Endothelial cell of umbilical vein (primary cell): ENCODE results near the gene LAP3. TPM values are rescaled to one million over a fixed set of nuclear protein-coding genes. Genes with fewer than 3 reads are reported as not detected.

Experiments
- BruUV-seq: library from RNA; stranded (reverse); fragments of 400-500 nt; replicated peaks from 2 replicates; lab custom pipeline; 2021; lab: Mats Ljungman, UMichigan
- CTCF ChIA-PET: fragments of 300-600, 350-600 bp; sonication (Branson Sonifier 250); formaldehyde crosslinking; loops from one replicate; lab custom pipeline; 2021; ENCODE audit warnings: antibody characterized with exemption, inconsistent platforms; lab: Charles Lee
- POLR2A ChIA-PET: fragments of 300-600, 350-600 bp; sonication (Branson Sonifier 250); formaldehyde crosslinking; loops from one replicate; lab custom pipeline; 2021; ENCODE audit warnings: antibody characterized with exemption, inconsistent platforms; lab: Charles Lee
- DNase-seq: peaks from one replicate; pipeline ENCODE4 v3.0.0-alpha.2; 2011; ENCODE audit warnings: low read depth, low spot score
- FAIRE-seq: peaks from 2 replicates; lab custom pipeline; 2011; peaks lifted over from hg19 to GRCh38; lab: Jason Lieb, UNC
- H2AFZ ChIP-seq: 2 replicates; pipeline ENCODE4 v1.6.0; 2012; ENCODE audit warnings: low read depth, low read length, control low read depth, inconsistent platforms
- H3K27ac ChIP-seq: 2 replicates; pipeline ENCODE4 v1.5.1; 2011; ENCODE audit warnings: low read depth, mild to moderate bottlenecking, control low read depth, low read length, moderate library complexity; ENCODE audit not compliant: insufficient read depth
- H3K27me3 ChIP-seq, 2 experiments: 2 replicates each; pipeline versions ENCODE4 v1.6.0 to v1.6.1; 2011; ENCODE audit warnings: low read length in 2 of 2, mixed read lengths in 1 of 2; ENCODE audit not compliant: control insufficient read depth in 2 of 2, insufficient read depth in 2 of 2
- H3K36me3 ChIP-seq, 2 experiments: 2 replicates in 1 of 2; 3 replicates in 1 of 2; pipeline ENCODE4 v1.5.1; 2011; ENCODE audit warnings: low read length in 2 of 2, mild to moderate bottlenecking in 1 of 2, moderate library complexity in 1 of 2; ENCODE audit not compliant: control insufficient read depth in 2 of 2, insufficient read depth in 2 of 2; ENCODE audit errors: extremely low read depth in 1 of 2
- H3K4me1 ChIP-seq: 3 replicates; pipeline ENCODE4 v1.5.1; 2011; ENCODE audit warnings: mild to moderate bottlenecking, low read length; ENCODE audit not compliant: control insufficient read depth, insufficient read depth; ENCODE audit errors: extremely low read depth
- H3K4me2 ChIP-seq: 2 replicates; pipeline ENCODE4 v1.6.1; 2011; ENCODE audit warnings: low read length, control low read depth, mixed read lengths; ENCODE audit not compliant: insufficient read depth
- H3K4me3 ChIP-seq, 3 experiments: fragments of 200-600 bp in 1 of 3; sonication (generic), shearing (Covaris generic) in 1 of 3; replicated peaks in 1 of 3; 2 replicates each; pipeline ENCODE4 v1.5.1; 2011 to 2016; ENCODE audit warnings: control low read depth in 3 of 3, low read length in 3 of 3, mild to moderate bottlenecking in 2 of 3, inconsistent platforms in 1 of 3, low read depth in 1 of 3, moderate library complexity in 1 of 3; ENCODE audit not compliant: insufficient read depth in 1 of 3
- H3K79me2 ChIP-seq: 2 replicates; pipeline ENCODE4 v1.6.0; 2012; ENCODE audit warnings: low read length, inconsistent platforms; ENCODE audit not compliant: control insufficient read depth, insufficient read depth
- H3K9ac ChIP-seq: replicated peaks from 2 replicates; pipeline ENCODE3; 2011; ENCODE audit warnings: low read length, control low read depth; ENCODE audit not compliant: insufficient read depth; ENCODE audit errors: extremely low read depth
- H3K9me1 ChIP-seq: replicated peaks from 3 replicates; pipeline ENCODE4 v1.6.0; 2011; ENCODE audit warnings: mild to moderate bottlenecking, low read length; ENCODE audit not compliant: control insufficient read depth, insufficient read depth; ENCODE audit errors: extremely low read depth
- H3K9me3 ChIP-seq: replicated peaks from 2 replicates; pipeline ENCODE4 v1.5.1; 2012; ENCODE audit warnings: low read length, inconsistent platforms; ENCODE audit not compliant: control insufficient read depth, insufficient read depth
- H4K20me1 ChIP-seq: replicated peaks from 2 replicates; pipeline ENCODE3; 2011; ENCODE audit warnings: mild to moderate bottlenecking, low read length; ENCODE audit not compliant: control insufficient read depth, insufficient read depth; ENCODE audit errors: extremely low read depth
- CTCF ChIP-seq, 2 donors: IDR thresholded peaks; 1 replicate in 1 of 2; 2 replicates in 1 of 2; pipeline ENCODE4 v1.5.1; 2011; ENCODE audit warnings: low read length in 2 of 2, mild to moderate bottlenecking in 2 of 2, moderate library complexity in 2 of 2, control low read depth in 1 of 2, inconsistent platforms in 1 of 2, low read depth in 1 of 2; ENCODE audit not compliant: insufficient read depth in 1 of 2; ENCODE audit errors: extremely low read depth in 1 of 2
- EZH2 ChIP-seq: IDR thresholded peaks from 2 replicates; pipeline ENCODE4 v1.6.1; 2012; ENCODE audit warnings: borderline replicate concordance, low read depth, mild to moderate bottlenecking, moderate library complexity, low read length, inconsistent platforms; ENCODE audit not compliant: severe bottlenecking
- FOS ChIP-seq: IDR thresholded peaks from 2 replicates; pipeline ENCODE4 v1.6.1; 2011; ENCODE audit warnings: mild to moderate bottlenecking, low read length, moderate library complexity, borderline replicate concordance; ENCODE audit not compliant: insufficient read depth
- GATA2 ChIP-seq: IDR thresholded peaks from 2 replicates; pipeline ENCODE4 v1.7.0; 2011; ENCODE audit warnings: low read depth, mild to moderate bottlenecking, moderate library complexity, mixed read lengths, low read length; ENCODE audit not compliant: insufficient read length, insufficient read depth
- JUN ChIP-seq: IDR thresholded peaks from 2 replicates; pipeline ENCODE4 v1.6.1; 2011; ENCODE audit warnings: borderline replicate concordance, low read depth; ENCODE audit not compliant: insufficient read length, insufficient read depth
- MAX ChIP-seq: IDR thresholded peaks from 2 replicates; pipeline ENCODE4 v1.6.1; 2011; ENCODE audit not compliant: insufficient read depth, insufficient read length
- MYC ChIP-seq: IDR thresholded peaks from one replicate; pipeline ENCODE4 v1.6.1; 2011; ENCODE audit warnings: mild to moderate bottlenecking, low read depth, low read length
- POLR2A ChIP-seq: IDR thresholded peaks from 2 replicates; pipeline ENCODE4 v1.6.1; 2012; ENCODE audit warnings: low read depth, mild to moderate bottlenecking, control low read depth, low read length
- POLR2AphosphoS5 ChIP-seq: IDR thresholded peaks from 2 replicates; pipeline ENCODE4 v1.6.1; 2012; ENCODE audit warnings: low read depth, mild to moderate bottlenecking, control low read depth, low read length, moderate library complexity; ENCODE audit not compliant: insufficient read depth
- dilution Hi-C: fragments of 300-500 bp; cut with MboI; formaldehyde crosslinking; loops from one replicate; pipeline ENCODE4 v1.15.0; 2019; ENCODE audit warnings: low sequenced_read_pairs; ENCODE audit not compliant: extremely low pct_ligation_motif_present
- intact Hi-C: fragments of 100-400 bp; cut with micrococcal nuclease; formaldehyde crosslinking; loops from one replicate; pipeline ENCODE4 v1.10.0; 2022
- polyA plus RNA-seq, 4 experiments: library from polyadenylated mRNA; depleted of rRNA in 3 of 4; stranded (reverse) in 3 of 4; unstranded in 1 of 4; fragments of >200 nt; gene quantifications; 2 replicates each; pipeline versions ENCODE4 v1.2.1 to v1.2.3, GENCODE V29; 2011 to 2012; ENCODE audit warnings: missing spikeins in 1 of 4
- total RNA-seq: library from RNA; stranded (reverse); gene quantifications from 2 replicates; pipeline ENCODE4 v1.2.3, GENCODE V29; 2021

Gene LAP3
- total and polyA plus RNA-seq, 2 donors (not counting 3 experiments of a cell fraction or from before 2014, with no cell fraction given) = 82.4 to 94.8 TPM

DNA sequence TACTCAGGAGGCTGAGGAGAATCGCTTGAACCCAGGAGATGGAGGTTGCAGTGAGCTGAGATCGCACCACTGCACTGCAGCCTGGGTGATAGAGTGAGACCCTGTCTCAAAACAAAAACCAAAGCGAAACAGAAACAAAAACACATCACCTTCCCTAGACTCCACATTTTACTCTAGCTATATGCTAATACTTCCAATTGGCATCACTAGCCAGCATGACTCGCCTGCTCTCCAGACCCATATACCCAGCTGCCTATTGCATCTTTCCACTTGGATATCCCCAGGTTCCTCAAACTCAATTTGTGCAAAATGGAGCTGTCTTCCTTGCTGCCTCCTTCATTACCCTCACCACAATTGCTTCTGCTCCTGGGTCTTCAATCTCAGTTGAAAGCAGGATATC is 22.4 kb upstream of the LAP3 start:
- Histone ChIP-seq H3K9me1 (no peaks in the 10 kb centered on the region), H2AFZ (no peak overlapping the region), H3K4me2 (no peak overlapping the region), H3K4me1 (no peaks in the 10 kb centered on the region), H3K79me2 (no peaks in the 10 kb centered on the region), H3K27me3 (peaks cover 9 to 11% of the 10 kb centered on the region in 2 experiments), H3K9me3 (no peaks in the 10 kb centered on the region), H3K27ac (no peak overlapping the region), H3K4me3 (no peak overlapping the region), H3K9ac (no peak overlapping the region), H3K36me3 (no peaks in the 10 kb centered on the region), H4K20me1 (no peaks in the 10 kb centered on the region)
- BruUV-seq = no TSS peak
- TF ChIP-seq JUN (no peak), POLR2A (no peak), GATA2 (no peak), MYC (no peak), EZH2 (no peak), MAX (no peak), FOS (no peak), POLR2AphosphoS5 (no peak), CTCF (IDR thresholded peaks at IDR 0.05; ENCODE audit: extremely low read depth in 1 of 2, insufficient read depth in 1 of 2, low read depth in 1 of 2, low read length in 2 of 2) (no peak)
- intact Hi-C loops (no loop called here), dilution Hi-C loops (no loop called here)
- DNase-seq = no peak
- FAIRE-seq = no peak
- ChIA-PET POLR2A (no interaction called here), CTCF (interaction anchor here (1.0 to 1.1 kb wide), 2 partner anchors 20 to 22 kb away, joined by 3 read pairs; partner anchors contain the start of gene LAP3)
